Inflammatory macrophage treated with lipopolysaccharide for 4 hours (primary cell): Measurements from ENCODE around the gene LCK.
"Not testable (repeated sequence)": the region's sequence is repeated elsewhere in the genome, so short reads cannot be mapped to it uniquely, and the experiment has no call there.

Experiments used
- DNase-seq: peaks from one replicate; pipeline ENCODE4 v3.0.0-alpha.2; 2020

The LCK gene

GRCh38 chr1:32240140-32240951 lies 10.7 kb upstream of the LCK start:
- peak; percentile 57 for DNase-seq

DNA sequence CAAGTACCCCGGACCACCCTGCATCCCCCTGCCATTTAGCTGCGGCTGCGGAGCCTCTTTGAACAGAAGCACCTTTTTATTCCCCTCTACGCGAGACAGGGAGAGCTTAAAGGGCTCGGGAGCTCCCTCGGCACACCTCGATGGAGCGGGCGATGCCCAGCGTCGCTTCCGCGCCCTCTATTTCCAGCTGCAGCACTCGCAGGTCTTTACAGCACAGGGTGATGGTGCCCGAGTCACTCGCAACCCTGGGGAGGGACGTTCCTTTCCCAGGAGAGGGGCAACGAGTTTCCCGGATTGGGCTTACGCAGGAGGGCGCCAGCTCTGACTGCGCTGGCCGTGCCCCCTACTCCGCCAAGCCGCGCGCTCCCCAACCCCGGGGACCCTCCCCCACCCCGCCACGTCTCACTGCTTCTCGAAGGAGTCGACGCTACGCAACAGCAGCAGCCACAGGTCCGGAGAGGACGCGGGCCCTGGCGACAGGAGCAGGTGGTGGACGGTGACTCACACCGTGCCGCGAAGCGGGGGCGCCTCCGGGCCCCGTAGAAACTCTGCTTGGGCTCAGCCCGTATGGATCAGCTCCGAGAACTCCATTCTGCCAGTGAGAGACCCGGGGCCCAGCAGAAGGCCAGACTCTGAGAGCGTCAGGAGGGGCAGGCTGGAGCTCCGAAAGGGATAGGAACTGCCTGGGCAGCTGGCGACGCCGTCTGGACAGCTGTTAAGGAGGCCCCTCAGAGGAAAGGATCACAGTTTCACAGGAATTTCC lies 9.9 kb upstream of the LCK start:
- DNase-seq: no peak

DNA sequence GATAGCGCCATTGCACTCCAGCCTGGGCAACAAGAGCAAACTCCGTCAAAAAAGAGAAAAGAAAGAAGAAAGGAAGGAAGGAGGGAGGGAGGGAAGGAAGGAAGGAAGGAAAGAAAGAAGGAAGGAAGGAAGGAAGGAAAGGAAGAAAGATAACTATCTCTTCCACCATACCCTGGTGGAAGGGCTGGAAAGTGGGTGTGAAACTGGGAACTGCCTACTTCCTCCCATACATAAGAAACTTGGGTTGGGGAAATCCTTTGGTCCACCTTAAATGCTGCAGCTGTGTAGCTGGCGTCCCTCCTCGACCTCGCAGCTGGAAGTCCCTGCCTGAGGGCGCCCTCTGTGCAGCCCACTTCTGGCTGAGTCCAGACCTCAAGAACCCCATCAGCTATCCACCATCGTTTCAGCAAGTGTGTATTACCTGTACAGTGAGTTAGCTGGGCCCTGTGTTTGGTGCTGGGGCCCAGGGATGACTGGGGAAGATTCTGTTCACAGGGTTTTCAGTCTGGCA lies 8.7 kb upstream of the LCK start:
- DNase-seq: peak; percentile 52

GRCh38 chr1:32246888-32247273 lies 4.2 kb upstream of the LCK start, which contains the start of gene FAM167B:
FAM167B (plus strand) TSS chr1:32247222; CDS start chr1:32247422, 200 bp downstream.
- DNase-seq: no peak

- no peak for DNase-seq
These were observed 3.6 kb upstream of the LCK start for GRCh38 chr1:32247452-32247851.

- DNase-seq: peak; percentile 78
These were observed 2.8 kb upstream of the LCK start for GRCh38 chr1:32247983-32248889.

- DNase-seq: no peak
These were observed 1.1 kb upstream of the LCK start for GRCh38 chr1:32249831-32250525.

GRCh38 chr1:32255072-32256071 lies 4.3 kb downstream of the LCK start:
- no peak for DNase-seq

- no peak for DNase-seq
These were observed 5.6 kb downstream of the LCK start for GRCh38 chr1:32256473-32257226.

DNA sequence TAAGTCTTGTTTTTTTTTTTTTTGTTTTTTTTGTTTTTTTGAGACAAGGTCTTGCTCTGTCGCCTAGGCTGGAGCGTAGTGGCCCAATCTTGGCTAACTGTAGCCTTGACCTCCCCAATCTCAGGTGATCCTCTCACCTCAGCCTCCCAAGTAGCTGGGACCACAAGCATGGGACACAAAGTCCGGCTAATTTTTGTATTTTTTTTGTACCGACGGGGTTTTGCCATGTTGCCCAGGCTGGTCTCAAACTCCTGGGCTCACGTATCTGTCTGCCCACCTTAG lies 6.1 kb downstream of the LCK start:
- no peak for DNase-seq

DNA sequence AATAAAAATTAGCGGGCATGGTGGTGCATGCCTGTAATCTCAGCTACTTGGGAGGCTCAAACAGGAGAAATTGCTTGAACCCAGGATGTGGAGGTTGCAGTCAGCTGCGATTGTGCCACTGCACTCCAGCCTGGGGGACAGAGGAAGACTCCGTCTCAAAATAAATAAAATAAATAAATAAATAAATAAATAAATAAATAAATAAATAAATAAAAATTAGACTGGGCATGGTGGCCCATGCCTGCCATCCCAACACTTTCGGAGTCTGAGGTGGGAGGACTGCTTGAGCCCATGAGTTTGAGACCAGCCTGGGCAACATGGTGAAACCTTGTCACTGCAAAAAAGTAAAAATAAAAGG lies 12.2 kb downstream of the LCK start:
- DNase-seq: not testable (repeated sequence)

- DNase-seq: no peak
These were observed 12.7 kb downstream of the LCK start for GRCh38 chr1:32263744-32264143.

DNA sequence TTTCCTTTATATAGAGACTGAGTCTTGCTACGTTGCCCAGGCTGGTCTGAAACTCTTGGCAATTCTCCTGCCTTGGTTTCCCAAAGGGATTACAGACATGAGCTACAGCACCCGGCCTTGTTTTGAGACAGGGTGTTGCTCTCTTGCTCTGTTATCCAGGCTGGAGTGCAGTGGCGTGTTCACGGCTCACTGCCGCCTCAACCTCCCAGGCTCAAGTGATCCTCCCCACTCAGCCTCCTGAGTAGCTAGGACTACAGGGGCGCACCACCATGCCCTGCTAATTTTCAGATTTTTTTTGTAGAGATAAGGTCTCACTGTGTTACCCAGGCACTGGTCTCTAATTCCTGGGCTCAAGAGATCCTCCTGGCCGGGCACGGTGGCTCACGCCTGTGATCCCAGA lies 14.8 kb downstream of the LCK start:
- DNase-seq: no peak

DNA sequence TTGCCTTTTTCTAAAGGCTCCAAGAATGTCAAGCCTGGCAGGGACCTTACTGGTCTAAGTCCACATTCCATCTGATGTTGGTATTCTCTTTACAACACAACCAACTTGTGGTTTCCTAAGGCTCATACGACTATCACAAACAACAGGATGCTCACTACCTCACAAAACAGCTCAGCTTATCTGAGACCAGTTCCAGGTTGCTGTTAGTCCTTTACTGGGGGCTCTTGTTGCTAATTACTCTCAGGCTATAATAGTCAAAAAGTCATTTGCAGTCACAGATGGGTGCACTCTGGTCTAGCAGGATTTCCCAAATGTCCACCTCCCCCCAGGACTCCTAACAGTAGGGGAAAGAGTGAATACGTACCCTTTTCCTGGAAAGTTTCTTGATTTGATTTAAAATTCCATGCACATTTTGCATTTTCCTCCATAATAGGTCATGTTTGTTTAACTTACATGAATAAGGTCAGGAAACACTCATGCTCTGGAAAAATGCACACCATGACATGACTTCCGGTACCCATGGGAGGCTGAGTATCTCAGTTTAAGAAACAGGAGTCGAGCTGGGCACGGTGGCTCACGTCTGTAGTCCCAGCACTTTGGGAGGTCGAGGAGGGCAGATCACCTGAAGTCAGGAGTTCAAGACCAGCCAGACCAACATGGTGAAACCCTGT lies 16.0 kb downstream of the LCK start:
- DNase-seq: no peak

- no peak for DNase-seq
These were observed 18.7 kb downstream of the LCK start for GRCh38 chr1:32269744-32270143.

DNA sequence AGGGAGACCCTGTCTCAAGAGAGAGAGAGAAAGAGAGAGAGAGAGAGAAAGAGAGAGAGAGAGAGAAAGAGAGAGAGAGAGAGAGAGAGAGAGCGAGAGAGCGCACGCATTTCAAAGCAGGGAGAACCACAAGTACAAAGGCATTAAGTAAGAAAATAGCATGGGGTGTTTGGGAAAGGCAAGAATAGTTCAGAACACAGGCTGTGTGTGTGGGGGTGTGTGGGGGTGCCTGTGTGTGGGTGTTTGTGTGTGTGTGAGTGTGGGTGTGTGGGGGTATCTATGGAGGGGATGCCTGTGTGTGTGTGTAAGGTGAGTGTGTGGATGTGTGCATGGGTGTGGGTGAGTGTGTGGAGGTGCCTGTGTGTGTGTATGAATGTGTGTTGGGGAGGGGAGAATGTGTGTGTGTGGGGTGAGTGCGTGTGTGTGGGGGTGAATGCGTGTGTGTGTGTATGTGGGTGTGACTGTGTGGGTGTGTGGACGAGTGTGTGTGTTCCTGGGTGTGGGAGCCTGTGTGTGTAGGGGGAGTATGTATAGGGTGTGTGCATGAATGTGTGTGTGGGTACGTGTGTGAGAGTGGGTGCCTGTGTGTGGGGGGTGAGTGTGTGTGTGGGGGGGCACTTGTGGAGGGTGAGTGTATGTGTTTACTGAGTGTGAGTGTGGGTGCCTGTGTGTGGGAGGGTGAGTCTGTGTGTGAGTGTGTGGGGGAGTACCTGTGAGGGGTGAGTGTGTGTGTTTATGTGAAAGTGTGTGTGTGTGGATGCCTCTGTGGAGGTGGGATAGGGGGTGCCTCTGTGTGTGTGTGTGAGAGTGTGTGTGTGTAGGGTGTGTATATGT lies 21.7 kb downstream of the LCK start:
- no peak for DNase-seq

DNA sequence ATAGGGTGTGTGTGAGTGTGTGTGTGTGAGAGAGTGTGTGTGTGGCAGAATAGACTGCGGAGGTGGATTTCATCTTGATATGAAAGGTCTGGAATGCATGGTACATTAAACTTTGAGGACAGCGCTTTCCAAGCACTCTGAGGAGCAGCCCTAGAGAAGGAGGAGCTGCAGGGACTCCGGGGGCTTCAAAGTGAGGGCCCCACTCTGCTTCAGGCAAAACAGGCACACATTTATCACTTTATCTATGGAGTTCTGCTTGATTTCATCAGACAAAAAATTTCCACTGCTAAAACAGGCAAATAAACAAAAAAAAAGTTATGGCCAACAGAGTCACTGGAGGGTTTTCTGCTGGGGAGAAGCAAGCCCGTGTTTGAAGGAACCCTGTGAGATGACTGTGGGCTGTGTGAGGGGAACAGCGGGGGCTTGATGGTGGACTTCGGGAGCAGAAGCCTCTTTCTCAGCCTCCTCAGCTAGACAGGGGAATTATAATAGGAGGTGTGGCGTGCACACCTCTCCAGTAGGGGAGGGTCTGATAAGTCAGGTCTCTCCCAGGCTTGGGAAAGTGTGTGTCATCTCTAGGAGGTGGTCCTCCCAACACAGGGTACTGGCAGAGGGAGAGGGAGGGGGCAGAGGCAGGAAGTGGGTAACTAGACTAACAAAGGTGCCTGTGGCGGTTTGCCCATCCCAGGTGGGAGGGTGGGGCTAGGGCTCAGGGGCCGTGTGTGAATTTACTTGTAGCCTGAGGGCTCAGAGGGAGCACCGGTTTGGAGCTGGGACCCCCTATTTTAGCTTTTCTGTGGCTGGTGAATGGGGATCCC lies 22.5 kb downstream of the LCK start:
- DNase-seq: no peak
